ENCODE data around the gene POLR1A.
"Not testable (repeated sequence)": the region's sequence is repeated elsewhere in the genome, so short reads cannot be mapped to it uniquely, and the experiment has no call there.

Gene POLR1A

GRCh38 chr2:85995648-85996529 is 109.8 kb downstream of the POLR1A start:
- no peak for DNase-seq

- no peak for DNase-seq
Observed at GRCh38 chr2:85994897-85995647, 110.6 kb downstream of the POLR1A start.

GRCh38 chr2:85994421-85994777 is 111.3 kb downstream of the POLR1A start:
- no peak for DNase-seq

GRCh38 chr2:85992611-85993010 is 113.1 kb downstream of the POLR1A start:
- no peak for DNase-seq

- not testable (repeated sequence) for DNase-seq
Observed at GRCh38 chr2:85992053-85992452, 113.6 kb downstream of the POLR1A start.

- no peak for DNase-seq
Observed at GRCh38 chr2:85990084-85990483, 115.6 kb downstream of the POLR1A start.

- no peak for DNase-seq
Observed at GRCh38 chr2:85989288-85989865, 116.3 kb downstream of the POLR1A start.

- DNase-seq: no peak
Observed at GRCh38 chr2:85988914-85989270, 116.8 kb downstream of the POLR1A start.

- no peak for DNase-seq
Observed at GRCh38 chr2:85988175-85988913, 117.3 kb downstream of the POLR1A start.

GRCh38 chr2:85987266-85988174 is 118.2 kb downstream of the POLR1A start:
- no peak for DNase-seq

- DNase-seq: no peak
Observed at GRCh38 chr2:85986121-85986520, 119.6 kb downstream of the POLR1A start.

- DNase-seq: no peak
Observed at GRCh38 chr2:85984788-85985187, 120.9 kb downstream of the POLR1A start.

- DNase-seq: no peak
Observed at GRCh38 chr2:85983766-85984165, 121.9 kb downstream of the POLR1A start.

- no peak for DNase-seq
Observed at GRCh38 chr2:85981579-85982247, 124.0 kb downstream of the POLR1A start.

GRCh38 chr2:85978883-85979780 is 126.6 kb downstream of the POLR1A start:
- no peak for DNase-seq

- no peak for DNase-seq
Observed at GRCh38 chr2:85976106-85976920, 129.4 kb downstream of the POLR1A start.

- no peak for DNase-seq
Observed at GRCh38 chr2:85975581-85975980, 130.1 kb downstream of the POLR1A start.

GRCh38 chr2:85974390-85974789 is 131.3 kb downstream of the POLR1A start:
- no peak for DNase-seq

GRCh38 chr2:85972355-85972754 is 133.3 kb downstream of the POLR1A start:
- no peak for DNase-seq
